ENCODE data around the gene ZDHHC14. TPM values are rescaled to one million over a fixed set of nuclear protein-coding genes. Genes with fewer than 3 reads are reported as not detected.

The ZDHHC14 gene
- total RNA-seq, 1 donor from 2014 or later: 26.1 TPM

- Mint-ChIP-seq H3K36me3 (ENCODE audit: low read depth, unreplicated experiment) (peaks cover 41% of the 10 kb centered on the region), H3K27me3 (ENCODE audit: unreplicated experiment) (peaks cover 26% of the 10 kb centered on the region)
Observed at GRCh38 chr6:157652601-157653363, 271.8 kb downstream of the ZDHHC14 start.

GRCh38 chr6:157653521-157653920 is 272.5 kb downstream of the ZDHHC14 start:
- H3K36me3 Mint-ChIP-seq (ENCODE audit: low read depth, unreplicated experiment): peaks cover 41% of the 10 kb centered on the region
- H3K9me3 Mint-ChIP-seq (ENCODE audit: unreplicated experiment): no peaks in the 10 kb centered on the region
- TF ChIP-seq, protein P1, sequence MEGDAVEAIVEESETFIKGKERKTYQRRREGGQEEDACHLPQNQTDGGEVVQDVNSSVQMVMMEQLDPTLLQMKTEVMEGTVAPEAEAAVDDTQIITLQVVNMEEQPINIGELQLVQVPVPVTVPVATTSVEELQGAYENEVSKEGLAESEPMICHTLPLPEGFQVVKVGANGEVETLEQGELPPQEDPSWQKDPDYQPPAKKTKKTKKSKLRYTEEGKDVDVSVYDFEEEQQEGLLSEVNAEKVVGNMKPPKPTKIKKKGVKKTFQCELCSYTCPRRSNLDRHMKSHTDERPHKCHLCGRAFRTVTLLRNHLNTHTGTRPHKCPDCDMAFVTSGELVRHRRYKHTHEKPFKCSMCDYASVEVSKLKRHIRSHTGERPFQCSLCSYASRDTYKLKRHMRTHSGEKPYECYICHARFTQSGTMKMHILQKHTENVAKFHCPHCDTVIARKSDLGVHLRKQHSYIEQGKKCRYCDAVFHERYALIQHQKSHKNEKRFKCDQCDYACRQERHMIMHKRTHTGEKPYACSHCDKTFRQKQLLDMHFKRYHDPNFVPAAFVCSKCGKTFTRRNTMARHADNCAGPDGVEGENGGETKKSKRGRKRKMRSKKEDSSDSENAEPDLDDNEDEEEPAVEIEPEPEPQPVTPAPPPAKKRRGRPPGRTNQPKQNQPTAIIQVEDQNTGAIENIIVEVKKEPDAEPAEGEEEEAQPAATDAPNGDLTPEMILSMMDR (IDR thresholded peaks at IDR 0.05; ENCODE audit: unreplicated experiment): no peak
- peaks cover 34% of the 10 kb centered on the region for H3K4me1 Mint-ChIP-seq (ENCODE audit: unreplicated experiment)
- H3K27ac Mint-ChIP-seq (ENCODE audit: unreplicated experiment): no peak overlapping the region
- DNase-seq (ENCODE audit: low spot score): no peak
- H3K4me3 Mint-ChIP-seq (ENCODE audit: unreplicated experiment): no peak overlapping the region
- H3K27me3 Mint-ChIP-seq (ENCODE audit: unreplicated experiment): peaks cover 28% of the 10 kb centered on the region

More at GRCh38 chr6:157652601-157653363, 271.8 kb downstream of the ZDHHC14 start:
- Mint-ChIP-seq H3K4me1 (ENCODE audit: unreplicated experiment) (peaks cover 42% of the 10 kb centered on the region), H3K9me3 (ENCODE audit: unreplicated experiment) (no peaks in the 10 kb centered on the region), H3K4me3 (ENCODE audit: unreplicated experiment) (no peak overlapping the region), H3K27ac (ENCODE audit: unreplicated experiment) (no peak overlapping the region)
- TF ChIP-seq, protein P1 (IDR thresholded peaks at IDR 0.05; ENCODE audit: unreplicated experiment): no peak
- DNase-seq (ENCODE audit: low spot score): no peak

DNA sequence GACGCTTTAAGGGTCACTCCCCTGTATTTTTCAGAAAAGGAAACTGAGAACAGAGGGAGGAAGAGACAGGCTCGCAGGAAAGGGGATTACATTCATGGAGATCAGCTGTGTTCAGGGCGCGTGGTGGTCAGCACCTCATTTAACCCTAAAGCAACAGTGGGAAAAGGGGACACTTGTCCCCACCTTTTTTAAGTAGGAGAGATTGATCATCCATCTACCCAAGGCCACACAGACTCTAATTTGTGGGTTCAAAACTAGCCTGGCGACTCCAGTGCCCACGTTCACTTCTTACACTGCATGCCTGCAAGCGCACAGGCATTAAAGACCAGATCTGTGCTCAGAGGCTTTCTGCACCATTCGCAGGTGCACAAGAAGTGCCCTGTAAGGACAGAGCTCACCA is 274.1 kb downstream of the ZDHHC14 start:
- Mint-ChIP-seq H3K36me3 (ENCODE audit: low read depth, unreplicated experiment) (peaks cover 41% of the 10 kb centered on the region), H3K4me3 (ENCODE audit: unreplicated experiment) (no peak overlapping the region), H3K27me3 (ENCODE audit: unreplicated experiment) (peaks cover 25% of the 10 kb centered on the region), H3K4me1 (ENCODE audit: unreplicated experiment) (peaks cover 40% of the 10 kb centered on the region), H3K27ac (ENCODE audit: unreplicated experiment) (no peak overlapping the region), H3K9me3 (ENCODE audit: unreplicated experiment) (no peaks in the 10 kb centered on the region)
- no peak for DNase-seq (ENCODE audit: low spot score)
- TF ChIP-seq, protein P1 (IDR thresholded peaks at IDR 0.05; ENCODE audit: unreplicated experiment): no peak

DNA sequence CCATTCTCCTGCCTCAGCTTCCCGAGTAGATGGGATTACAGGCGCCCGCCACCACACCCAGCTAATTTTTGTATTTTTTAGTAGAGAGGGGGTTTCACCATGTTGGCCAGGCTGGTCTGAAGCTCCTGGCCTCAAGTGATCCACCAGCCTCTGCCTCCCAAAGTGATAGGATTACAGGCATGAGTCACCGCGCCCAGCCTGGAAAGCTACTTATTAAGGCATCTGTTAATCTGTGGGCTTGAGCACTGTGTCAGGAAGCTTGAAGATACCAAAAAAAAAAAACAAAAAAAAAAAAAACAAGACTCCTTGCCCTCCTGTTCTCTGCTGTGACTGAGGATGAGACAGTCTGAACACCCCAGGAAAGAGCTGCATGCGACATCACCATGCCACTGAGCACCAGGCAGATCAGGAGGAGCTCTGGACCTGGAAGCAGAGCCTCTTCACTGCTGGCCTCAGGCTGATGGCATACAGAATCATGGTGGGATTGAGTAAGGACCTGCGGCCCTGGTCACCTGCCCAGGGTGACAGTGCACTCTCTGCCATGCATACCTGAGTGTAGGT is 275.5 kb downstream of the ZDHHC14 start:
- TF ChIP-seq, protein P1 (IDR thresholded peaks at IDR 0.05; ENCODE audit: unreplicated experiment): no peak
- H3K9me3 Mint-ChIP-seq (ENCODE audit: unreplicated experiment): no peaks in the 10 kb centered on the region
- H3K4me3 Mint-ChIP-seq (ENCODE audit: unreplicated experiment): no peak overlapping the region

DNA sequence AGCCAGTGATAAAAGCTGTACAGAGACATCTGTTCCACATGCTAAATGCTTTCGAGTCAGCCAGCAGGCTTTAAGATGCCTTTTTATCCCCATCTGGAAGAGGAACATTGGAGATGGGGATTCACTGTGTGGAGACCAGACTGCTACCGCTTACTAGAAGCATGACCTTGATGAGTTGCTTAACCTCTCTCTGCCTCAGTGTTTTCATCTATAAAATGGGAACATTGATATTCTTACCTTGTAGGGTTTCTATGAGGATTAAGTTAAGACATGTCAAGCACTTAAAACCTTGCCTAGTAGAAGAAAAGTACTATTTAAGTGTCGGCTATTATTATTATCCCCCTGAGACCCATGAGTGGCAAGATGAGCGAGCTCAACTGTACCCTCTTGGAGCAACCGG is 276.8 kb downstream of the ZDHHC14 start:
- H3K4me3 Mint-ChIP-seq (ENCODE audit: unreplicated experiment): no peak overlapping the region
- H3K36me3 Mint-ChIP-seq (ENCODE audit: low read depth, unreplicated experiment): peaks cover 42% of the 10 kb centered on the region
- H3K9me3 Mint-ChIP-seq (ENCODE audit: unreplicated experiment): no peaks in the 10 kb centered on the region
- DNase-seq (ENCODE audit: low spot score): no peak
- H3K27ac Mint-ChIP-seq (ENCODE audit: unreplicated experiment): no peak overlapping the region
- peaks cover 17% of the 10 kb centered on the region for H3K27me3 Mint-ChIP-seq (ENCODE audit: unreplicated experiment)
- H3K4me1 Mint-ChIP-seq (ENCODE audit: unreplicated experiment): peaks cover 43% of the 10 kb centered on the region
- TF ChIP-seq, protein P1 (IDR thresholded peaks at IDR 0.05; ENCODE audit: unreplicated experiment): no peak

More for the DNA sequence above, 275.5 kb downstream of the ZDHHC14 start:
- Mint-ChIP-seq H3K27me3 (ENCODE audit: unreplicated experiment) (peaks cover 26% of the 10 kb centered on the region), H3K27ac (ENCODE audit: unreplicated experiment) (no peak overlapping the region), H3K4me1 (ENCODE audit: unreplicated experiment) (peaks cover 47% of the 10 kb centered on the region), H3K36me3 (ENCODE audit: low read depth, unreplicated experiment) (peaks cover 45% of the 10 kb centered on the region)
- DNase-seq (ENCODE audit: low spot score): no peak
